ENCODE data around the gene SHC1.

The SHC1 gene

GRCh38 chr1:154934358-154934948 lies 36.1 kb downstream of the SHC1 start:
- no peak for FAIRE-seq

GRCh38 chr1:154931940-154932487 lies 38.5 kb downstream of the SHC1 start:
- no peak for FAIRE-seq

- FAIRE-seq: no peak
Measured at GRCh38 chr1:154926201-154926600, 44.3 kb downstream of the SHC1 start.

- FAIRE-seq: no peak
Measured at GRCh38 chr1:154925335-154926170, 45.0 kb downstream of the SHC1 start.

GRCh38 chr1:154923695-154924094 lies 46.9 kb downstream of the SHC1 start:
- FAIRE-seq: no peak

- no peak for FAIRE-seq
Measured at GRCh38 chr1:154913273-154913672, 57.3 kb downstream of the SHC1 start.

GRCh38 chr1:154912755-154913154 lies 57.8 kb downstream of the SHC1 start:
- FAIRE-seq: no peak

All from G401.6 (cell line).